DMS114 treated with DMSO at 0.1 percent for 48 hours (cell line): ENCODE results near the gene HCN2.

ENCODE experiments used
- DNase-seq: peaks from one replicate; lab custom pipeline; 2025; ENCODE audit not compliant: unreplicated experiment; lab: John Stamatoyannopoulos, UW

Gene HCN2

DNA sequence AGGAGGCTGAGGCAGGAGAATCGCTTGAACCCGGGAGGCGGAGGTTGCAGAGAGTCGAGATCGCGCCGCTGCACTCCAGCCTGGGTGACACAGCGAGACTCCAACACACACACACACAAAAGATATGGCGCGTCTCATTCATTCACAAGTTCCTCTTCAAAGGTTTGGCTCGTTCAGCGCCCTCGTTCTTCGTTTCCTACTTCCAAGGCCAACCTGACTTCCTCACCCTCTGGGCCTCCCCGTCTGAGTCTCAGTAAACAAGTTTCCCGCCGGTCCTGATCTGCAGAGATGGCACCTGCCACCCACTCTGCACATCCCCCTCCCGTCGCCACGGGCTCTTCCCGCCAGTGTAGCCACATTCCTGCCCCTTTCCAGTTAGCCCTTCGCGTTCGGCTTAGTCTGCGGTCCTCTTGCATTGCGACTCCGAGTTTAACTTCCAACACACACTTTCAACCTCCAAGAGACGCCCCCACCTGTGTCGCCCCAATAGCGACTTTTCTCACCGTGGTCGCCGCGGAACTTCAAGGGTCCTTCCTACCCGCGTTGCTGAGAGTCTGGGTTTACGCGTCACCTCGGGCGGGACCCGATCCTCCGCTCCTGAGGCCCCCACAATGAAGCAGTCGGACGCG lies 18.6 kb upstream of the HCN2 start:
- peak; percentile 33 for DNase-seq

DNA sequence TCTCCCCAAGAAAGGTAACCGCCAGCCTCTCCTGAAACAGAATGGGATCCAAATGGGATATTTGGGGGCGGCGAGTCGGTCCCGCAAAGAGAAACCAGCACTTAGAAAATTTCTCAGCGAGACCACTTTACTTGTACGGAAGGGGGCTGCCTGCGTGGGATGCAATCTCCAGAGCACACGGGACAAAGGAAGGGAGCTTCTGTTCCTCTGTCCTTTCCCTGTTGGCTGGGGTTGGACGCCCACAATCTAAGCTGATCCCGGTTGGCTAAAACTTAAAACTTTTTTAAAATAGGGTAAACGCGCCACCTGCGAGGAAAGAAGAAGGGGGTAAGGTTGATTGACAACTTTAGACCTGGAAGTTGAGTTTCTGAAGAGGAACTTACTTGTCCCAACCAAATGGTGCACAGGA lies 18.1 kb upstream of the HCN2 start:
- DNase-seq = peak; percentile 58

DNA sequence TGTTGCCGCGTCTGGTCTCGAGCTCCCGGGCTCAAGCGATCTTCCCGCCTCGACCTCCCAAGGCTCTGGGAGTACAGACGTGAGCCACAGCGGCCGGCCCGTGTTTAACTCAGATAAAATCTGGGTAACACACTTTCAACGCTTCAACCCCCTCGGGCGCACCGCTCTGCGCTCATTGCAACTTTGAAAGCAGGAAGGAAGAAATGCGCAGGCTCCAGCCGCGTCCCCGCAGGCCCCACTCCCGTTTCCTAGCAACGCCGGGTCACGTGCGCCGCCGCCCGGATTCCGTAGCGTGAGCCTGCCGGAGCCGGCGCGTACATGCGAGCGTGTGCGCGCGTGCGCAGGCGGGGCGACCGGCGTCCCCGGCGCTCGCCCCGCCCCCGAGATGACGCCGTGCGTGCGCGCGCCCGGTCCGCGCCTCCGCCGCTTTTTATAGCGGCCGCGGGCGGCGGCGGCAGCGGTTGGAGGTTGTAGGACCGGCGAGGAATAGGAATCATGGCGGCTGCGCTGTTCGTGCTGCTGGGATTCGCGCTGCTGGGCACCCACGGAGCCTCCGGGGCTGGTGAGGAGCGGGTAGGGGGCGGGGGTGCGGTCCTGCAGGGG lies 17.4 kb upstream of the HCN2 start, which contains the start of gene BSG:
BSG (plus strand) TSS at position 457 of the 603 bp plus-strand sequence; CDS start at position 496, 39 bp downstream.
- DNase-seq = peak; percentile 75

DNA sequence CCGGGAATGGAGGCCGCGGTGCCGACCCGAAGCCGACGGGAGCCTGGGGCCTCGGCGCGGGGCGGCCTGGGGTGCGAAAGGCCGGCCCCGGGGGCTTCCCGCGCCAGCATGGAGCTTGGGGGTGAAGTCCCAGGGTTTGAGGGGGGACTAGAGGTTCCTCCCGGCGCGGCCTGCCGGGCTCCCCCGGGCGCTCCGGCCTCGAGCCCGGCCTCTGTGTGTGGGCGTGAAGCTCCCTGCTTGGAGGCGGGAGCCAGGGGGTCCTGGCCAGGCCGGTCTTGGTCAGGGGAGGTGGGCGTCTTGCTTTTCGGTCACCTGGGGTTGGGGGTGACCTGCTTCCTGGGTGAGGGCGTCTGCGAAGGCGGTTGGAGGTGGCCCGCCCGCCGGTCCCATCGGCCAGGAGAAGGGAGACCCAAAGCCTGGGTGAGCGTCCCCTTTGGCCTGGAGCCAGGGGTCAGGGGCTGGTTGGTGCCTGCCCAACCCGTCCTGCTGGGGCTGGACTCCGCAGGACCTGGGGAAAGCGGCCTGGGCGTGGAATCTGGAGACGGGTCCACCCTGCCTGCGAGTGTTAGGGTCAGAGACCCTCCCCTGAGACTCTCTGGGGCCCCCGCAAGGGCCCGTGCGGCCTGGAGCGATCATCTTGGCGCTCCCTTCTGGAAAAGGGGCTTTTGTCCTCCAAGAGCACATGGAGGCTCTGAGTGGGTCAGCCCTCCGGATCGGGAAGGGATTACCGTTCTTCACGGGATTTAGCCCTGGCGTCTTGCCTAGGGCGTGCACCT lies 16.8 kb upstream of the HCN2 start:
- DNase-seq = no peak

DNA sequence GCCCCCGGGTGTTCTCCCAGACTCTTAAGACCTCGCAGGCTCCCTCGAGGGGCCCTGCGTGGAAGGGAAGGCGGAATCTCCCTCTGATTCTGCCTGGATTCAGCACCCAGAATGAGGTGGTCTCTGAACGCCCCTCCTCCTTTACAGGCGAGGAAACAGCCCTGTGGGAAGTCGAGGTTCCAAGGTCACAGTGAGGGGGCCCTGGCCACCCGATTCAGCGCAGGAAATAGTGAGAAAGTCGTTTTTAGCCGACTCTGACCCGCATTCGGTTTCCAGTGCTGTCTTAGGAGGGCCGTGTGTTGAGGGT lies 16.2 kb upstream of the HCN2 start:
- no peak for DNase-seq

DNA sequence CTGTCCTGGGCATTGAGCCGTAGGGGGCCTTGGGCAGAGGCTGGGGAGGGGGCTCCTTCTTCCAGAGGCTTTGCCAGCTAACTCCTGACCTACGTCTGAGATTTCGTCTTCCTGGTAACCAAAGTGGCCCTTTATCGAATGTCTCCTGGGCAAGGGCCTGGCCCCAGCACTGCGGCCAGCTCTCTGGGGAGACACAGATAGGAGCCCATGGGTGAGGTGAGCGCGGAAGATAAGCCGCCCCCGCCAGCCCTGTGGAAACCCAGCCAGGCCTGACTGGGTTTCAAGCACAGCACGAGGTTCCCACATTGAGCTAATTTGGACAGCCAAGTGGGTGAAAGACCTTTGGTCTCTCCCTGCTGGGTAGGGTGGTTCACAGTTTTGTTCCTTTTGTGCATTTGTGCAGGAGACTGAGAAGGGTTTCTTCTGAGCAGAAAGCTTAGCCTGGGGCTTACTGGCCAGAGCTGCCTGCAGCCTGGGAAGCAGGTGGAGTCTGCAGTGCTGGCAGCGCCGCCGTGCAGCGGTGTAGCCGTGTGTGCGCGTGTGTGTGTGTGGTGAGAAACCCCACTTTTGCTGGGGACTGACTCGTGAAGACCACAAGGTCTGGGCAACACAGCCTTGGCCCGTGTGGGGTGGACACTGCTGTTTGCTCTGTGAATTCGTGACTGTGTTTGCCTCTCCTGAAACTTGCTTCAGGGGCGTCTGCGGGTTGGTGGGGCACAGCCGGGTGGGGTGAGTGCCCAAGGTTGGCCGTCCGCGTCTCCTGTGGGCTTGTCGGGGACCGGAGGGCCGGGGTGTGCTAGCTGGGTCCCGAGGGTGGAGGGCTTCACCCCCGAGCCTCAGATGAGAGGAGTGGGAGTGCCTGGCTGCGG lies 14.8 kb upstream of the HCN2 start:
- no peak for DNase-seq

DNA sequence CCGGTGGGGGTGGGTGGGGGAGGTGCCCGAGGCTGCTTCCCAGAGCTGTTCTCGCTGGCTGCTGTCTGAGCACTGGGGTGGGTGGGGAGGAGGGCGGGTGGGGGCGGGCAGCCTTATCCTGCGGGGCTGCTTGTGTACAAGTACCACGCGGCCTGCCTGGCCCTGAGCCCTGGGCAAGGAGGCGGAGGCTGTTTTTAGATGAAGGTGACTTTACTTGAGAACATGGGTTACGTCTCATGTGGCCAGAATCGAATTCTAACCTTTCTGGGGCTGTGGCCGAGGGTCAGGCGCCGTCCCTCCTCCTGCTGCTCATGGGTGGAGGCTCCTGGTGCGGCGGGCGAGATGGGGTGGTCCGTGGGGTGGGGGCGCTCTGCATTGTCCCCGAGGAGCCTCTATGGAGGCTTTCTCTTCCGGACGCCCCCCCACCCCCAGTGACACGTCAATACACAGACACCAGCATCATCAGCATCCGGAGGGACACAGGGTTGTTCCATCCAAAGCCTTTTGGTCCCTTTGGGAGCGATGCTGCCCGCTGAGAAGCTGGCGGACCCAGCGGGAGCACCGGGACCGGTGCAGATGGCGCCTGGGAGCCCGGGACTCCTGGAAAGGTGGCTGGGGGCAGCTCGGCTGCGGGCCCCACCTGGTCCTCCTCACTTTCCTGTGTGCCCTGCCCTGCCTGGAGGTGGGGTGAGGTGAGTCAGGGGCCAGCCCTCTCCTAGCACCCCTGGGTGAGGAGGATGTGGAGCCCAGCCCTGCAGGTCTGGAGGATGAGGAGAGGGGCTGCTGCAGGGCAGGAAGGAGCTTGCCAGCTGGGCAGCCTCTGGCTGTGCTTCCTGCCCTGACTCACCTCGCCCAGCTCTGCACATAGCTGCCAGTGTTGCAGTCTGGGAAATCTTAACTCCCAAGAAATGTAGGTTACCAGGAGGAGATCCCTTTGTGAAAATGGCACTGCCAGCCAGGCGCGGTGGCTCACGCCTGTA lies 13.9 kb upstream of the HCN2 start:
- no peak for DNase-seq

DNA sequence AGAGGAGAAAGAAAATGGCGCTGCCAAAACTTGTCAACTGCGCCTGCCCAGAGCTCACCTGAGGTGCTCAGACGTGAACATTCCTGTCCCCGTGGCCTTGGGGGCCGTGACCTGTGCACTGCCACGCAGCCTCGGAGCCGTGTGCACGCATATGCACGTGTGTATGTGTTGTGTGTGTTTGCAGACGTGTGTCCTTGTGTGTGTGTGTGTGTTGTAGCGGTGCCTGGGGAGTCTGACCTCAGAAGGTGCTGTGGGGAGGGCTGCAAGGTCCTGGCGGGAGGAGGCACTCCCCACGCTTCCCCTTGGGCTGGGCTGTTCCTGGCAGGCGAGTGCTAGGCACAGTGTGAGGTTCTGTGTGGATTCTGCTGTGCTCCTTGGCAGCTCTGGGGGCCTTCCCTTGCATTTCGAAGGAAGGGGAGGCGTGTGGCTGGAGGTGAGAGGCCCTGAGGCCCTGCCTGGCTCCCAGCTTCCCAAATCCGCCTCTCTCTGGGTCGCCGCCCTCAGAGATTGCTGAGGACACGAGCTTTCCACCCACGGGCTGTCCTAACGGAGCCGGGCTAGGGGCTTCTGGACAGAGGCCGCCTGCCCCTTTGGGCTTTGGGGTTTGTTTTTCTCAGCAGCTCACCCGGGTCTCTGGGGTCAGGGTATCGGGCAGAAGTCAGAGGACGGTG lies 12.8 kb upstream of the HCN2 start:
- no peak for DNase-seq

DNA sequence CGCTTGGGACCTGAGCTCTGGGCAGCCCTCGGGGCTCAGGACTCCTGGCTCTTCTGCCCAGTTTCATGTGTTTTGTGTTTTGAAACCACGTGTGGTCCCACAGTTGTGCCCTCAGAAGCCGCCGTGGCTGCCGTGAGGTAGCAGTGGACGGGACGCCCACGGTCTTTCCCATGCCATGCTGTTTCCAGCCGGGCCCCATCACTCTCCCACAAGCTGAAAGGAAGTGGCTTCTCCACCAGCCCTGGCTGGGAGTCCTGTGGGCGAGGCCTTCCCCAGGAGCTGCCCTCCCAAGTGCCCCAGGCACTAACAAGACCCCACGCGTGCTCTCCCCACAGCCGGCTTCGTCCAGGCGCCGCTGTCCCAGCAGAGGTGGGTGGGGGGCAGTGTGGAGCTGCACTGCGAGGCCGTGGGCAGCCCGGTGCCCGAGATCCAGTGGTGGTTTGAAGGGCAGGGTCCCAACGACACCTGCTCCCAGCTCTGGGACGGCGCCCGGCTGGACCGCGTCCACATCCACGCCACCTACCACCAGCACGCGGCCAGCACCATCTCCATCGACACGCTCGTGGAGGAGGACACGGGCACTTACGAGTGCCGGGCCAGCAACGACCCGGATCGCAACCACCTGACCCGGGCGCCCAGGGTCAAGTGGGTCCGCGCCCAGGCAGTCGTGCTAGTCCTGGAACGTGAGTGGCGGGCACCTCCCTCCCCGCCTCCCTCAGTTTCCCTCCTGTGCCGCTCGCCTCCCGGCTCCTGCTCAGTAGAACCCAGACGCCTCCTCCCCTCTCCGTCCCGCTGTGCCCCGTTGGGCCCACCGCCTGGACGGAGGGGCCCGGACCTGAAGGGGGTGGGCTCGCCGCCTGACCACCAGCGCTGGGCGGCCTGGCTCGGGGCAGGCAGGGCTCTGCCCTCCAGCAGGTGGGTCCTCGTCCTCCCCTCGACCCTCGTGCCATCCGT lies 12.0 kb upstream of the HCN2 start:
- DNase-seq = no peak

DNA sequence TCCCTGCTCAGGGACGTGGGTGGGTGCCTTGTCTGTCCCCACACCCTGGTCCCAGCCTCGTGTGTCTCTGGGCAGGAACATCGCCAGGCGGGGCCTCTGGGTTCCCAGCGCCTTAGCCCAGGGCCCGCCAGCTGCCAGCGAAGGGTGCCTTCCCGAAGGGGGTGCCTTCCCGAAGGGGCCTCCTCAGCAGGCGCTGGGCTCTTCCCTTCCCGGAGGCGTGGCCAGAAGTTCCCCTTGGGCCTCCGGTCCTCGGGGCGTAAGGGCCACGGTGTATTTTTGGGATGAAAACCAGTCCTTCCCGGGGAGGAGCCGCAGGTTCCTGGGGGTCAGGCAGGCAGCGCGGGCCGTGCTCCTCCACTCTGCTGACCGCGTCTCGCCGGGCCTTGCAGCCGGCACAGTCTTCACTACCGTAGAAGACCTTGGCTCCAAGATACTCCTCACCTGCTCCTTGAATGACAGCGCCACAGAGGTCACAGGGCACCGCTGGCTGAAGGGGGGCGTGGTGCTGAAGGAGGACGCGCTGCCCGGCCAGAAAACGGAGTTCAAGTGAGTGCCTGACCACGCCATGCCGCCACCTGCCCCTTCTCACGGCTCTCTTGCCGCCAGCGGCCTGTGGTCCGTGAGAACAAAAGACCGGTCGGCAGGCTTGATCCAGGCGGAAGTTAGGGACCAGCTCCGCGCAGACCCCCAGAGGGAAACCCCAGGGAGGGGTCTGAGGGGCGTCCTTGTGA lies 10.4 kb upstream of the HCN2 start:
- DNase-seq = no peak

DNA sequence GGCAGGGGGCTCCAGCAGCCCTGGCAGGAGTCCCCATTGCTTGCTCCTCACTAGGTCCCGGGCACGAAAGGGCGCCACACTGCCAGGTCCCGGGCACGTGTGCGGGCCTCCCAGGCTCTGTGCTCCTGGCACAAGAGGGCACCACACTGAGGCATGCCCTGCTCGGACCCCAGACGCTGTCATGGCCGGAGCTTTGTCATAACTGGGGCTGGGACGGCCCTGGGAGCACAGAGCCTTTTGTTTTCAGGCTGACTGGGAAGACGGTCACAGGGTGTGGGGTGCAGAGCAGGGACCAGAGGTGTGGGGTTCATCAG lies 9.9 kb upstream of the HCN2 start:
- DNase-seq = no peak

DNA sequence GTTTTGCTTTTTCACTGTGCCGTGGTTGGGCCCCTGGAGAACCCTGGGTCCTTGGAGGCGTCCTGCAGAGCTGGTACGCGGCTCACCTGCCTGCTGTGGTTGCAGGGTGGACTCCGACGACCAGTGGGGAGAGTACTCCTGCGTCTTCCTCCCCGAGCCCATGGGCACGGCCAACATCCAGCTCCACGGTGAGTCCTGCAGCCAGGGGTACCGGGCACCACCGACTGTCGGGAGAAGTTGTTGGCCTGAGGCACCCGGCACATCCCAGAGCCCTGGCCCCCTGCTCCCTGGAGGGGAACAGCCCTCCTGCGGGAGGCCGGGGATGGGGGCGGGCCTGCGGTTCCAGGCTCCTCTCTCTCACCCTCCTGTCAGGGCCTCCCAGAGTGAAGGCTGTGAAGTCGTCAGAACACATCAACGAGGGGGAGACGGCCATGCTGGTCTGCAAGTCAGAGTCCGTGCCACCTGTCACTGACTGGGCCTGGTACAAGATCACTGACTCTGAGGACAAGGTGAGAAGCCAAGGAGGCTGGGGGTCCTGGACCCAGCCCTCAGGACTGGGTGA lies 9.3 kb upstream of the HCN2 start:
- DNase-seq = no peak

DNA sequence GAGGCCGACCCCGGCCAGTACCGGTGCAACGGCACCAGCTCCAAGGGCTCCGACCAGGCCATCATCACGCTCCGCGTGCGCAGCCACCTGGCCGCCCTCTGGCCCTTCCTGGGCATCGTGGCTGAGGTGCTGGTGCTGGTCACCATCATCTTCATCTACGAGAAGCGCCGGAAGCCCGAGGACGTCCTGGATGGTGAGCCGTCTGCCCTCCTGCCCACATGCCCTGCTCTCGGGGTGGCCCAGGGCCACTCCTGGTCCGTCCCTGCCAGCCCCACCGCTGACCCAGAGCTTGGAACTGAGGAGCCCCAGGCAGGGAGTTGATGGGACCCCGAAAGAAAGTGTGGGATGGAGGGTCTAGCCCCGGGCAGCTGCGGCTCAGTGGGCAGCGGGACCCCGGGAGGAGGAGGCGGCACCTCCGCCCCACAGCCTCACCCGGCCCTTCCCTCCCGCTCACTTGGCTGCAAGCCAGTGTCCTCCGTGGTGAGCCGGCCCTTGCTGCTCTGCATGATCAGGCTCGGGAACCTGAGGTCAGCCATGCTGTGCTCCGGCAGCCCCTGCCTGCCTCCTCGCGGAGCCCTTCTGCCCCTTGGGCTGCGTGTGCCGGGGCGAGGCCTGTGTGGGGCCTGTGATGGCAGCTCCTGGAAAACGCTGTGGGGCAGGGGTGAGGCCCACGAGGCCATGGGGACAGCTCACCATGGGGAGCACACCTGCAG lies 8.1 kb upstream of the HCN2 start:
- no peak for DNase-seq

DNA sequence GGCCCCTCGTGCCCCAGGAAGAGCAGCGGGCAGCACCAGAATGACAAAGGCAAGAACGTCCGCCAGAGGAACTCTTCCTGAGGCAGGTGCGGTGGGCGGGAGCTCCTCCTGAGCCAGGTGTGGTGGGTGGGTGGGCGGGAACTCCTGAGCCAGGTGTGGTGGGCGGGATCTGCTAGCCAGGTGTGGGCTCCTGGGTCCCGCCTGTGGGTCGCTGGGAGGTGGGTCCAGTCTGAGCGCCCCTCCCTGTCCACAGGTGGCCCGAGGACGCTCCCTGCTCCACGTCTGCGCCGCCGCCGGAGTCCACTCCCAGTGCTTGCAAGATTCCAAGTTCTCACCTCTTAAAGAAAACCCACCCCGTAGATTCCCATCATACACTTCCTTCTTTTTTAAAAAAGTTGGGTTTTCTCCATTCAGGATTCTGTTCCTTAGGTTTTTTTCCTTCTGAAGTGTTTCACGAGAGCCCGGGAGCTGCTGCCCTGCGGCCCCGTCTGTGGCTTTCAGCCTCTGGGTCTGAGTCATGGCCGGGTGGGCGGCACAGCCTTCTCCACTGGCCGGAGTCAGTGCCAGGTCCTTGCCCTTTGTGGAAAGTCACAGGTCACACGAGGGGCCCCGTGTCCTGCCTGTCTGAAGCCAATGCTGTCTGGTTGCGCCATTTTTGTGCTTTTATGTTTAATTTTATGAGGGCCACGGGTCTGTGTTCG lies 7.0 kb upstream of the HCN2 start:
- DNase-seq = no peak

DNA sequence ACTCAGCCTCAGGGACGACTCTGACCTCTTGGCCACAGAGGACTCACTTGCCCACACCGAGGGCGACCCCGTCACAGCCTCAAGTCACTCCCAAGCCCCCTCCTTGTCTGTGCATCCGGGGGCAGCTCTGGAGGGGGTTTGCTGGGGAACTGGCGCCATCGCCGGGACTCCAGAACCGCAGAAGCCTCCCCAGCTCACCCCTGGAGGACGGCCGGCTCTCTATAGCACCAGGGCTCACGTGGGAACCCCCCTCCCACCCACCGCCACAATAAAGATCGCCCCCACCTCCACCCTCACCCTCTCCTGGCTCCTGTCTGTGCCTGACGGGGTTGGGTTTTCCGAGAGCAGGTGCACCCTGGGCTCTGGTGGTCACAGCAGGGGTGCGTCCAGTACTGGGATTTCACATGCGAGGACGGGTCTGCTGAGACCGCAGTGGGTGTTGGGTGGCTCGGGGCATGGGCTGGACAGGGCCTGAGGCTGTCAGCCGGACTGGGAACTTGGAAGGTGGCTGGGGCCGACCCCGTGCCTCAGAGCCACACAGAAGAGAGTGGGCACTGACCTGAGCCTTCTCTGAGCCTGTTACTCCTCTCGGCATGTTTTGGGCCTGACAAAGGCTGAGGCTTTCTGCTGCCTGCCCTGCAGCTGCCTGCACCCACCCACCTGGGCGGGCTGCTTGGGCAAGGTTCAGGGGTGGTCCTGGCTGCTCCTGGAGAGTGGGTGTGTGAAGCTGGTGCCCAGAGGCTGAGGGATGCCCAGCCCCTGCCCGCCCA lies 6.3 kb upstream of the HCN2 start:
- DNase-seq = no peak

DNA sequence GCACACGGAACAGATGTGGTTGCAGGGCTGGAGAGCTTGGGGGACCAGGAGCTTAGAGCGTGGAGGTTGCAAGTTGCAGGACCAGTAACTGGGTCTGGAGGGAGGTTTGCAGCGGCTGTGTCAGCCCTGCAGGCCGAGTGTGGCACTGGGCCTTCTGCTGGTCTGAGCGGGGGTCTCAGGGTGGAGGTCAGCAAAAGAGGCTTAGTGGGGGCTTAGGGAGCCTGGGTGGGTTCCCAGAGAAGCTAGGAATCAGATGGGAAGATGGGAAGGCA lies 5.8 kb upstream of the HCN2 start:
- no peak for DNase-seq
